D721Med (cell line): ENCODE results near the gene KRT14.
A peak's percentile ranks its signal among the peaks of the same experiment; 100 is the strongest.

Source experiments
- DNase-seq: peaks from one replicate; pipeline ENCODE4 v3.0.0; 2011; ENCODE audit warnings: low spot score; ENCODE audit not compliant: insufficient read length
- FAIRE-seq: peaks from 2 replicates; lab custom pipeline; 2011; peaks lifted over from hg19 to GRCh38; lab: Jason Lieb, UNC
- TF ChIP-seq, protein P1 (sequence below): IDR thresholded peaks from 2 replicates; pipeline ENCODE4 v1.5.1; 2012; ENCODE audit warnings: mild to moderate bottlenecking, control low read depth; ENCODE audit not compliant: insufficient read depth; ENCODE audit errors: missing control alignments

The KRT14 gene

DNA sequence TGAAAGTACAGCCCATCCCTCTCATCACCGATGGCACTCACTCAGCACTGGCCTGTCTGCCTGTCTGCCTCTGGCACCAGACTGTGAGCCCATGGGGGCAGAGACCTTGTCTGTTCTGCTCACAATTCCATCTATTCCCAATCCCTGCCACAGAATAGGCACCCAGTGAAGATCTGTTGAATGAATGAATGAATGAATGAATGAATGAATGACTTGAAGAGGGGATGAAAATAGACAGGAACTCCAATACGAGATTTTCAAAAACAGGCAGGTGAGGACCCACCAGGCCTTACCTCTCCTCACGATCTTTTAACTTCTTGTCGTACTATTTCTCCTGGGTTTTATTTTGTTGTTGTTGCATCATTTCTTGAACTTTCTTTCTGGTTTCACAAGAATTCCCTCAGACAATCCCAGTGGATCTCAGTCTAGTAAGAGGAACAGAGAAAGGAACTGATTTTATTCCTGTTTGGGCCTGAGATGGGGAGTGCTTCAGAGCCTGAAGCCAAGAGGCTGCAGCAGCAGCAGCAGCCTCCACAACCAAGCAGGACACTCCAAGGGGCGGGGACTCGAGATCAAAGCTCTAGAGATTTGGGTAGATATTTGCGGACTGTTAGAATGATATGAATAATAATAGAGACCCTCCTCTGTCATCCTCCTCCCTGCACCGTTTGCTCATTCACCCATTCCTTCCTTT lies 32.6 kb downstream of the KRT14 start:
- DNase-seq (no peak), FAIRE-seq (no peak)
- TF ChIP-seq, protein P1, sequence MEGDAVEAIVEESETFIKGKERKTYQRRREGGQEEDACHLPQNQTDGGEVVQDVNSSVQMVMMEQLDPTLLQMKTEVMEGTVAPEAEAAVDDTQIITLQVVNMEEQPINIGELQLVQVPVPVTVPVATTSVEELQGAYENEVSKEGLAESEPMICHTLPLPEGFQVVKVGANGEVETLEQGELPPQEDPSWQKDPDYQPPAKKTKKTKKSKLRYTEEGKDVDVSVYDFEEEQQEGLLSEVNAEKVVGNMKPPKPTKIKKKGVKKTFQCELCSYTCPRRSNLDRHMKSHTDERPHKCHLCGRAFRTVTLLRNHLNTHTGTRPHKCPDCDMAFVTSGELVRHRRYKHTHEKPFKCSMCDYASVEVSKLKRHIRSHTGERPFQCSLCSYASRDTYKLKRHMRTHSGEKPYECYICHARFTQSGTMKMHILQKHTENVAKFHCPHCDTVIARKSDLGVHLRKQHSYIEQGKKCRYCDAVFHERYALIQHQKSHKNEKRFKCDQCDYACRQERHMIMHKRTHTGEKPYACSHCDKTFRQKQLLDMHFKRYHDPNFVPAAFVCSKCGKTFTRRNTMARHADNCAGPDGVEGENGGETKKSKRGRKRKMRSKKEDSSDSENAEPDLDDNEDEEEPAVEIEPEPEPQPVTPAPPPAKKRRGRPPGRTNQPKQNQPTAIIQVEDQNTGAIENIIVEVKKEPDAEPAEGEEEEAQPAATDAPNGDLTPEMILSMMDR = no peak

DNA sequence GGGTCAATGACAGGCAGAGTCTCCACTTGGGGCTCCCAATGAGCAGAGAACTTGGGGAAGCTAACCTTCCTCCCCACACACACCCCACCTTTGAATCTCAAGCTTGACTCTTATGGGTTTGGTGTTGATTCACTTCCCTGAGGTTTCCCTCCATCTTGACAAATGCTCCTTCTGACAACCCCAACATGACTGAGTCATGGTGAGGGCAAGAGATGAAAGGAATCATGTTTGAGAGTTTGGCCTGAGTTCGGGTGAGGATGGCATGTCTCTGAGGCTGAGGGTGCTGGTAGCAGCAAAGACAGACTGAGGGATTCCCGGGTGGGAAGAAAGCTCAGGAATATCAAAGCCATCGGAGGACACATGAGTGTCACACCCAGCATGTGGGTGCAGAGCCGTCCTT lies 33.5 kb downstream of the KRT14 start:
- no peak for DNase-seq
- TF ChIP-seq, protein P1 = no peak
- no peak for FAIRE-seq

DNA sequence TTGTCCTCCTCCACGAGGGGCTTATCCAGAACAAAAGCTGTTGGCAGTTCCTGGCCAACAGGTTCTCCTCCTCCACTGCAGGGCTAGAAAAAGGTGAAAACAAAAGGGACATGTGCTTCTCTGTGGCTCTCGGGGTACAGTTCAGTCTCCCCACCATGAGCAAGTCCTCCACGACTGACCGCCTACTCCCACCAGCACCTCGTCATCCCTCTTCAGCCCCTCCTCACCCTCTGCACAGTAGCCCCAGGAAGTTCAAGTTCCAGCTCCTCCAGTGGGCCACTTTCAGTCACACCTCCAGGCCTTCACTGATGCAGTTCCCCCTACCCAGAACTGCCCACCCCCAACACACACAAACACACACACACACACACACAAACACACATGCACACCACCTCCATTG lies 34.2 kb downstream of the KRT14 start:
- DNase-seq (no peak), FAIRE-seq (no peak)
- TF ChIP-seq, protein P1 = no peak

DNA sequence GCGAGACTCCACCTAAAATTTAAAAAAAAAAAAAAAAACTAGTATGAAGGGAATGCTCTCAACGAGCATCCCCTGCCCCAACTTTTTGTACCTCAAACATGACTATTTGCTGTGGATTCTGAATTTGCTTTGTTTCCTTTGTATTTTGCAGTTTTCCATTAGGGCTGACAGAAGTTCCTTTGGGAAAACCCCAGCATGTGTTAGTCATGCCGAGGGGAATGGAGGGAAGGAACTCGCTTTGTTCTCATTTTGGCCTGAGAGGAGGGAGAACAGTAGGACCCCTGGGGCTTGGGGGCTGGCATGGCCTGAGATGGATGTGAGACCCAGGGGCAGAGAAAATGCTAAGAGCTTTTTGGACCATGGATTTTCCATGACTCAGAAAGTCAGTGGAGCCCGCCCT lies 35.3 kb downstream of the KRT14 start:
- TF ChIP-seq, protein P1 = no peak
- DNase-seq (no peak), FAIRE-seq (no peak)

DNA sequence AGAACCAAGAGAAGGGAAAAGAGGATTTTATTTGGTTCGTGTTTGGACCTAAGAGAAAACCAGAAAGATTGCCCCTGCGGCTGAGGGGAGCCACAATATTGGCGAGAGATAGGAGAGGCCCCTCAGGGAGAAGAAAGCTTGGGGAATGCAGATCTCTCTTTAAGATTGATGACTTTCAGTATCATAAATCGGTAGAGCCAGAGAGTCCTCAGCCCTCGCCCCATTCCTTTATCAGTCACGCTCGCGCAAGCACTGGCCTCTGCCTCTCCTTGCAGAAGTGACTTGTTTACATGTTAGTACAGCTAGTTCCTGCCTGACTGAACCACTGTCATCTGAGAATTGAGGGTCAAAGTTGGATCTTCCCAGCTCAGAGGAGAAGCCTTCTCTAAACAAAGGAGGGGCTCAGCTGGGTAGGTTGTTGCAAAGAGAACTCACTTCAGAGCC lies 37.1 kb downstream of the KRT14 start:
- no peak for FAIRE-seq
- TF ChIP-seq, protein P1 = no peak
- no peak for DNase-seq

DNA sequence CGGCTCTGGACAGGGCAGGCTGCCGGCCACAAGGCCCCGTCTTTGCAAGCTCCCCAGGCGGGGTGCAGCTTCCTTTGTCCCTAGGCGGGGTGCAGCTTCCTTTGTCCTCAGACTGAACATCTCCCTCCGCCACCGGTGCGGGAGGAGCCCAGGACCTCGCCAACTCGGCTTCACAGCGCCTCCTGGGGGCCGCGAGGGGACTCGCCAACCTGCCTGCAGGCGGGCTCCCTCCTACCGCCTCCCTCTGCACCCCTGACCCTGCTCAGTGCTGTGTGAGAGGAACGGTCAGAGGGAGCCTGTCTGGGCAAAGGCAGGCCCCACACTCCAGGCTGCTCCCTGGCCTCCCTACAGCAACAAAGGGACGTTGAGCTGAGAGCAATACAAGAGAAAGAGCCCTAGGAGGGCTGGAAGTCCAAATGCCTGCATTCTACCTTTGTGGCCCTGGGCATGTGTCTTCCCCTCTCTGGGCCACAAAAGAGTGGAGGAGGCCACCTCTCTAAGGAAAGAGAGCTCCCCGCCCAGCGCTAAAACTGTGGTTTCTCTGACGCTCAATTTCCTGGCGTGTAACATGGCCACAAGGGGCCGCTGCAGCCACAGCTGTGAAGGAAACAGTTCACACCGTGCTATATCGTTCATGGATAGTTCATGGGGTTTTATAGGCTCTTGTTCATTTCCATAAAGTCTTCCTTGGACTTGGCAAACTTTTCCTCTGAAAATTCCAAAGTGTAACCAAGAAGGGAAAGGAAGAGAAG lies 37.7 kb downstream of the KRT14 start:
- peak; percentile 29 for DNase-seq
- TF ChIP-seq, protein P1 = peak; percentile 99
- no peak for FAIRE-seq
